VCaP (cell line): Measurements from ENCODE around the gene RASA4B.
"Not testable (repeated sequence)": the region's sequence is repeated elsewhere in the genome, so short reads cannot be mapped to it uniquely, and the experiment has no call there.

Source experiments
- H3K27ac ChIP-seq: fragments of 450-650 bp; 2 replicates; pipeline ENCODE4 v1.5.1; 2017
- CTCF ChIP-seq: fragments of 450-650 bp; conservative IDR thresholded peaks from 2 replicates; pipeline ENCODE4 v1.5.1; 2017; ENCODE audit warnings: mild to moderate bottlenecking, moderate library complexity

RASA4B gene

GRCh38 chr7:102474736-102475435 lies 42.7 kb downstream of the RASA4B start:
- not testable (repeated sequence) for H3K27ac ChIP-seq

- not testable (repeated sequence) for H3K27ac ChIP-seq
These were observed 43.5 kb downstream of the RASA4B start for GRCh38 chr7:102474116-102474515.

GRCh38 chr7:102473271-102473991 lies 44.1 kb downstream of the RASA4B start:
- H3K27ac ChIP-seq = no peak overlapping the region
- no peak for TF ChIP-seq CTCF

- H3K27ac ChIP-seq = no peak overlapping the region
- no peak for TF ChIP-seq CTCF
These were observed 45.2 kb downstream of the RASA4B start for GRCh38 chr7:102472126-102473041.

GRCh38 chr7:102471791-102472125 lies 45.8 kb downstream of the RASA4B start:
- H3K27ac ChIP-seq = no peak overlapping the region
- no peak for TF ChIP-seq CTCF

- TF ChIP-seq CTCF = no peak
- no peak overlapping the region for H3K27ac ChIP-seq
These were observed 47.4 kb downstream of the RASA4B start for GRCh38 chr7:102469972-102470825.

GRCh38 chr7:102469351-102469971 lies 48.1 kb downstream of the RASA4B start:
- H3K27ac ChIP-seq = no peak overlapping the region
- TF ChIP-seq CTCF = no peak
